ENCODE results near the gene NADSYN1.

Gene NADSYN1

GRCh38 chr11:71548716-71549151 lies 95.7 kb downstream of the NADSYN1 start:
- Histone ChIP-seq H3F3A (ENCODE audit: insufficient read depth) (no peaks in the 10 kb centered on the region), H2AFZ (ENCODE audit: low read depth, low read length, severe bottlenecking) (no peak overlapping the region), H3K4me2 (ENCODE audit: low read depth, low read length, poor library complexity, severe bottlenecking) (no peak overlapping the region), H3K9me2 (replicated peaks; ENCODE audit: insufficient read depth, low read length) (no peaks in the 10 kb centered on the region), H4K20me1 (ENCODE audit: low read depth, low read length) (no peaks in the 10 kb centered on the region), H3K9ac (ENCODE audit: low read length) (no peak overlapping the region), H3K36me3 (ENCODE audit: low read length) (no peaks in the 10 kb centered on the region), H3K9me3 (ENCODE audit: insufficient read depth, low read length) (no peaks in the 10 kb centered on the region), H3K27me3 (ENCODE audit: low read length) (no peaks in the 10 kb centered on the region), H3K27ac (ENCODE audit: low read depth, low read length) (no peak overlapping the region), H3K4me3 (ENCODE audit: insufficient read depth, low read length, poor library complexity, severe bottlenecking) (no peak overlapping the region), H3K79me2 (ENCODE audit: insufficient read depth, low read length) (no peaks in the 10 kb centered on the region)
- TF ChIP-seq EZH2phosphoT487 (conservative IDR thresholded peaks at IDR 0.05; ENCODE audit: low read length) (no peak), CTCF (IDR thresholded peaks at IDR 0.05; ENCODE audit: insufficient read depth, low read length, poor library complexity, severe bottlenecking) (no peak)

All from SU-DHL-6 (cell line).